Mesenchymal stem cell (in vitro differentiated cells and primary cell): ENCODE measurements around the gene DYNLRB1.

ENCODE experiments used
- DNase-seq: peaks from one replicate; pipeline ENCODE4 v3.0.0-alpha.2; 2013
- H2AFZ ChIP-seq: one replicate; pipeline ENCODE4 v1.6.1; 2013; ENCODE audit warnings: low read depth, mild to moderate bottlenecking, control low read depth, inconsistent platforms, low read length, moderate library complexity
- H2AK5ac ChIP-seq: 2 replicates; pipeline ENCODE4 v1.6.1; 2013; ENCODE audit warnings: low read length, moderate library complexity, mild to moderate bottlenecking, inconsistent platforms; ENCODE audit not compliant: severe bottlenecking
- H2BK120ac ChIP-seq: one replicate; pipeline ENCODE4 v1.6.1; 2013; ENCODE audit warnings: low read depth, mild to moderate bottlenecking, inconsistent platforms, low read length, moderate library complexity
- H2BK12ac ChIP-seq, 2 experiments: one replicate each; pipeline ENCODE4 v1.6.1; 2013; ENCODE audit warnings: inconsistent platforms in 2 of 2, low read length in 2 of 2, mild to moderate bottlenecking in 2 of 2, moderate library complexity in 2 of 2, control low read depth in 1 of 2
- H2BK15ac ChIP-seq: one replicate; pipeline ENCODE4 v1.6.1; 2013; ENCODE audit warnings: mild to moderate bottlenecking, low read depth, inconsistent platforms; ENCODE audit not compliant: poor library complexity, severe bottlenecking
- H2BK5ac ChIP-seq: 2 replicates; pipeline ENCODE4 v1.6.1; 2013; ENCODE audit warnings: low read depth, mild to moderate bottlenecking, low read length, control low read depth, inconsistent platforms; ENCODE audit not compliant: poor library complexity, severe bottlenecking
- H3K14ac ChIP-seq, 2 experiments: one replicate each; pipeline ENCODE4 v1.6.1; 2013; ENCODE audit warnings: inconsistent platforms in 2 of 2, low read length in 2 of 2, control low read depth in 1 of 2, mild to moderate bottlenecking in 1 of 2, moderate library complexity in 1 of 2
- H3K18ac ChIP-seq, 2 experiments: one replicate each; pipeline ENCODE4 v1.6.1; 2013; ENCODE audit warnings: inconsistent platforms in 2 of 2, low read length in 2 of 2, control low read depth in 1 of 2, low read depth in 1 of 2, mild to moderate bottlenecking in 1 of 2
- H3K23ac ChIP-seq, 2 experiments: one replicate each; pipeline ENCODE4 v1.6.1; 2013; ENCODE audit warnings: inconsistent platforms in 2 of 2, low read length in 2 of 2, mild to moderate bottlenecking in 2 of 2, moderate library complexity in 2 of 2, control low read depth in 1 of 2
- H3K27ac ChIP-seq: 2 replicates; pipeline ENCODE4 v1.5.1; 2013; ENCODE audit warnings: mild to moderate bottlenecking, moderate library complexity, low read length, control low read depth, inconsistent platforms; ENCODE audit not compliant: poor library complexity, severe bottlenecking
- H3K27me3 ChIP-seq, 2 experiments: 2 replicates each; pipeline versions ENCODE4 v1.6.1 to v1.7.0; 2013; ENCODE audit warnings: low read length in 2 of 2, mild to moderate bottlenecking in 2 of 2, moderate library complexity in 2 of 2, control low read depth in 1 of 2, inconsistent platforms in 1 of 2; ENCODE audit not compliant: control insufficient read depth in 1 of 2, insufficient read depth in 1 of 2
- H3K36me3 ChIP-seq, 2 experiments: 2 replicates each; pipeline versions ENCODE4 v1.6.1 to v1.7.0; 2013; ENCODE audit warnings: low read length in 2 of 2, control low read depth in 1 of 2, inconsistent platforms in 1 of 2, low read depth in 1 of 2, mild to moderate bottlenecking in 1 of 2; ENCODE audit not compliant: insufficient read depth in 2 of 2, control insufficient read depth in 1 of 2
- H3K4ac ChIP-seq, 2 experiments: one replicate each; pipeline ENCODE4 v1.6.1; 2013; ENCODE audit warnings: inconsistent platforms in 2 of 2, low read length in 2 of 2, mild to moderate bottlenecking in 2 of 2, moderate library complexity in 2 of 2, control low read depth in 1 of 2, low read depth in 1 of 2
- H3K4me1 ChIP-seq: 2 replicates; pipeline ENCODE4 v1.6.1; 2013; ENCODE audit warnings: low read depth, low read length, control low read depth; ENCODE audit not compliant: control insufficient read depth, insufficient read depth
- H3K4me2 ChIP-seq: 2 replicates; pipeline ENCODE4 v1.6.1; 2013; ENCODE audit warnings: low read length, mild to moderate bottlenecking, inconsistent platforms; ENCODE audit not compliant: poor library complexity, severe bottlenecking
- H3K4me3 ChIP-seq, 2 experiments: 2 replicates each; pipeline versions ENCODE4 v1.5.1 to v1.7.0; 2013; ENCODE audit warnings: low read length in 2 of 2, mild to moderate bottlenecking in 2 of 2, control low read depth in 1 of 2, low read depth in 1 of 2; ENCODE audit not compliant: insufficient read depth in 1 of 2
- H3K79me1 ChIP-seq: replicated peaks from 2 replicates; pipeline ENCODE4 v1.6.1; 2013; ENCODE audit warnings: mild to moderate bottlenecking, control low read depth, low read length, inconsistent platforms; ENCODE audit not compliant: poor library complexity, severe bottlenecking
- H3K9ac ChIP-seq: 2 replicates; pipeline ENCODE4 v1.7.0; 2013; ENCODE audit warnings: mild to moderate bottlenecking, low read length, moderate library complexity
- H3K9me3 ChIP-seq: 2 replicates; pipeline ENCODE4 v1.7.0; 2013; ENCODE audit warnings: mild to moderate bottlenecking, low read length; ENCODE audit not compliant: control insufficient read depth
- H4K8ac ChIP-seq: one replicate; pipeline ENCODE4 v1.6.1; 2013; ENCODE audit warnings: inconsistent platforms, mild to moderate bottlenecking, low read length, moderate library complexity
- H4K91ac ChIP-seq: one replicate; pipeline ENCODE4 v1.6.1; 2013; ENCODE audit warnings: mild to moderate bottlenecking, low read length, inconsistent platforms
- WGBS: methylation state at CpG from one replicate; pipeline ENCODE4 v1.1.7; 2013; ENCODE audit warnings: mixed read lengths; 5-methylcytosine and 5-hydroxymethylcytosine counted together

Gene DYNLRB1

GRCh38 chr20:34581341-34582184 lies 65.3 kb downstream of the DYNLRB1 start:
- WGBS: 84% methylated on average over 7 of the region's 11 CpGs
- no peaks in the 10 kb centered on the region for H3K27me3 ChIP-seq

DNA sequence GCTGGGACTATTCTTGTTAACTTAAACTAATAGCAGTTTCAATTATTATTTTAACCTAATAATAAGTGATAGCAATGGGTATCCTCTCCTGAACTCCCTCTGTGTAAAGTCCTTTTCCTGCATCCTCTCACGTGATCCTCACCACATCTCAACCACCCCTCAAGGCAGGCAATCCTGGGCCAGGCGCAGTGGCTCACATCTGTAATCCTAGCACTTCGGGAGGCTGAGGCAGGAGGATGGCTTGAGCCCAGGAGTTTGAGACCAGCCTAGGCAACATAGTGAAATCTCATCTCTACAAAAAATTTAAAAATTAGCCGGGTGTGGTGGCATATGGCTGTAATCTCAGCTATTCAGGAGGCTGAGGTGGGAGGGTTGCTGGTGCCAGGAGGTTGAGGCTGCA lies 66.0 kb downstream of the DYNLRB1 start:
- no peak overlapping the region for H3K4ac ChIP-seq
- WGBS: 89% methylated on average over 2 of the region's 4 CpGs
- H3K9me3 ChIP-seq: no peaks in the 10 kb centered on the region
- no peak overlapping the region for H3K4me2 ChIP-seq
- H2BK120ac ChIP-seq: no peak overlapping the region
- peak overlapping the region; percentile 64 for H4K8ac ChIP-seq
- no peak overlapping the region for H2BK15ac ChIP-seq
- DNase-seq: no peak
- no peaks in the 10 kb centered on the region for H3K27me3 ChIP-seq
- no peak overlapping the region for H2BK12ac ChIP-seq
- peak overlapping the region; percentile 55 for H3K9ac ChIP-seq
- no peak overlapping the region for H3K18ac ChIP-seq
- H2BK5ac ChIP-seq: no peak overlapping the region
- H3K14ac ChIP-seq: no peak overlapping the region
- H3K4me1 ChIP-seq: peaks cover 17% of the 10 kb centered on the region
- peaks cover 10 to 28% of the 10 kb centered on the region in 2 experiments for H3K36me3 ChIP-seq
- H3K79me1 ChIP-seq: no peaks in the 10 kb centered on the region
- H2AFZ ChIP-seq: no peak overlapping the region
- H3K23ac ChIP-seq: no peak overlapping the region
- H3K27ac ChIP-seq: no peak overlapping the region
- H3K4me3 ChIP-seq: peak overlapping the region in 1 of 2 experiments; percentile 46
- no peak overlapping the region for H4K91ac ChIP-seq
- H2AK5ac ChIP-seq: no peak overlapping the region

More at GRCh38 chr20:34581341-34582184, 65.3 kb downstream of the DYNLRB1 start:
- H3K9me3 ChIP-seq: no peaks in the 10 kb centered on the region
- H3K4me3 ChIP-seq: peak overlapping the region in 1 of 2 experiments; percentile 46
- H2BK12ac ChIP-seq: peak overlapping the region in 1 of 2 experiments; percentile 67
- peak overlapping the region; percentile 72 for H4K8ac ChIP-seq
- no peak overlapping the region for H3K4me2 ChIP-seq
- H4K91ac ChIP-seq: no peak overlapping the region
- H3K23ac ChIP-seq: no peak overlapping the region
- peak overlapping the region in 1 of 2 experiments; percentile 19 for H3K4ac ChIP-seq
- no peak overlapping the region for H2BK15ac ChIP-seq
- H2AK5ac ChIP-seq: no peak overlapping the region
- H2BK5ac ChIP-seq: peak overlapping the region; percentile 45
- no peak overlapping the region for H2AFZ ChIP-seq
- H3K18ac ChIP-seq: peak overlapping the region in 1 of 2 experiments; percentile 18
- H3K79me1 ChIP-seq: no peaks in the 10 kb centered on the region
- H2BK120ac ChIP-seq: no peak overlapping the region
- peaks cover 17% of the 10 kb centered on the region for H3K4me1 ChIP-seq
- peak overlapping the region; percentile 55 for H3K9ac ChIP-seq
- H3K36me3 ChIP-seq: peaks cover 4 to 28% of the 10 kb centered on the region in 2 experiments
- H3K27ac ChIP-seq: no peak overlapping the region
- peak; percentile 63 for DNase-seq
- no peak overlapping the region for H3K14ac ChIP-seq

GRCh38 chr20:34582911-34583310 lies 66.7 kb downstream of the DYNLRB1 start:
- H3K36me3 ChIP-seq: peaks cover 10 to 28% of the 10 kb centered on the region in 2 experiments
- no peak overlapping the region for H3K4me2 ChIP-seq
- no peak overlapping the region for H2BK12ac ChIP-seq
- no peaks in the 10 kb centered on the region for H3K9me3 ChIP-seq
- no peak overlapping the region for H3K23ac ChIP-seq
- peak; percentile 29 for DNase-seq
- no peak overlapping the region for H3K14ac ChIP-seq
- no peak overlapping the region for H2AK5ac ChIP-seq
- WGBS: 73% methylated on average over 4 of the region's 4 CpGs
- no peak overlapping the region for H3K9ac ChIP-seq
- H3K27ac ChIP-seq: no peak overlapping the region
- H3K18ac ChIP-seq: no peak overlapping the region
- peak overlapping the region; percentile 29 for H4K91ac ChIP-seq
- H3K79me1 ChIP-seq: no peaks in the 10 kb centered on the region
- no peak overlapping the region for H2AFZ ChIP-seq
- peaks cover 17% of the 10 kb centered on the region for H3K4me1 ChIP-seq
- H3K4me3 ChIP-seq: no peak overlapping the region
- H2BK15ac ChIP-seq: no peak overlapping the region
- H2BK5ac ChIP-seq: no peak overlapping the region
- H4K8ac ChIP-seq: peak overlapping the region; percentile 2
- H2BK120ac ChIP-seq: no peak overlapping the region
- H3K4ac ChIP-seq: no peak overlapping the region
- H3K27me3 ChIP-seq: no peaks in the 10 kb centered on the region

DNA sequence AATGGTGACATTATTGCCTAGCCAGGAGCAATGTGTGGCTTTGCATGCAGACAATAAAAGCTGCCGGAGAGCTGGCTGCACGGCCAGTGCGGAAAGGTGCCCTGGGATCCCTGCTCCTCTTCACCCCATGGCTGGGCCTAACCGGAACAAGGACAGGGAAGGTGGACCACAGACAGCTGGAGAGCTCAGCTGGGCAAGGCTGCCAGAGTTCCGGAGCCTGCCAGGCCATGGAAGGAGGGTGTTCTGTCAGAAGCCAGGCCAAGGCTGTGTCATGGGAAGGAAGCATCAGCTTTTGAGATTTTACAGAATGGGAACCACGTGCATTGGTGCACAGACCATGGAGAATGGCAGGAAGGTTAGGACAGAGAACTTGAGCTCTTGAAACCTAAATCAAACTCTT lies 67.3 kb downstream of the DYNLRB1 start:
- Histone ChIP-seq H2AFZ (no peak overlapping the region), H3K23ac (no peak overlapping the region), H3K4me3 (no peak overlapping the region), H4K8ac (no peak overlapping the region), H3K9ac (no peak overlapping the region), H2BK15ac (no peak overlapping the region), H3K4me1 (peaks cover 17% of the 10 kb centered on the region), H3K4ac (no peak overlapping the region), H4K91ac (no peak overlapping the region), H2AK5ac (no peak overlapping the region), H3K18ac (no peak overlapping the region), H3K4me2 (no peak overlapping the region), H2BK12ac (no peak overlapping the region), H2BK120ac (no peak overlapping the region), H3K27me3 (no peaks in the 10 kb centered on the region), H3K36me3 (peaks cover 10 to 25% of the 10 kb centered on the region in 2 experiments), H2BK5ac (no peak overlapping the region), H3K9me3 (no peaks in the 10 kb centered on the region), H3K79me1 (no peaks in the 10 kb centered on the region), H3K27ac (no peak overlapping the region), H3K14ac (peak overlapping the region in 1 of 2 experiments; percentile 36)
- DNase-seq: no peak
- WGBS: 91% methylated on average over 5 of the region's 6 CpGs
